GM19193 (cell line): Measurements from ENCODE around the gene DCAF8.

ENCODE experiments used
- POLR2A ChIP-seq: IDR thresholded peaks from 4 replicates; pipeline ENCODE4 v1.6.1; 2011; ENCODE audit not compliant: insufficient read depth, insufficient read length; ENCODE audit errors: extremely low read depth

DCAF8 gene

GRCh38 chr1:160206421-160207117 is 55.8 kb downstream of the DCAF8 start:
- TF ChIP-seq POLR2A, result peak; percentile 21

GRCh38 chr1:160206036-160206389 is 56.3 kb downstream of the DCAF8 start:
- no peak for TF ChIP-seq POLR2A

GRCh38 chr1:160205242-160206035 is 56.9 kb downstream of the DCAF8 start, which contains the start of gene PEA15:
Gene PEA15, plus strand, starts transcription at chr1:160205384. Its CDS starts 6,161 bp downstream, at chr1:160211545.
- TF ChIP-seq POLR2A, result peak; percentile 61

- TF ChIP-seq POLR2A, result no peak
Observed at GRCh38 chr1:160204526-160205241, 57.7 kb downstream of the DCAF8 start.

- no peak for TF ChIP-seq POLR2A
Observed at GRCh38 chr1:160200786-160201185, 61.6 kb downstream of the DCAF8 start.

- no peak for TF ChIP-seq POLR2A
Observed at GRCh38 chr1:160197231-160197630, 65.1 kb downstream of the DCAF8 start.

GRCh38 chr1:160196143-160196542 is 66.2 kb downstream of the DCAF8 start:
- TF ChIP-seq POLR2A, result no peak

GRCh38 chr1:160194737-160195059 is 67.7 kb downstream of the DCAF8 start:
- no peak for TF ChIP-seq POLR2A

GRCh38 chr1:160193832-160194736 is 68.3 kb downstream of the DCAF8 start:
- no peak for TF ChIP-seq POLR2A

- no peak for TF ChIP-seq POLR2A
Observed at GRCh38 chr1:160193091-160193819, 69.1 kb downstream of the DCAF8 start.

- no peak for TF ChIP-seq POLR2A
Observed at GRCh38 chr1:160192234-160192633, 70.1 kb downstream of the DCAF8 start.

- no peak for TF ChIP-seq POLR2A
Observed at GRCh38 chr1:160191756-160192155, 70.6 kb downstream of the DCAF8 start.

- TF ChIP-seq POLR2A, result no peak
Observed at GRCh38 chr1:160189649-160190625, 72.4 kb downstream of the DCAF8 start, which contains the start of gene CASQ1. Gene CASQ1, plus strand, starts transcription at chr1:160190575. Its CDS starts 177 bp downstream, at chr1:160190752.
